Heart left ventricle (tissue), 16 donors: ENCODE results near the gene PCSK5. TPM values are rescaled to one million over a fixed set of nuclear protein-coding genes. Genes with fewer than 3 reads are reported as not detected.

Experiments used
- ATAC-seq, 4 donors: fragments of 200-7000 bp; cut with Tn5 transposase; one replicate each; pipeline ENCODE4 v1.9.1; 2020 to 2022; ENCODE audit warnings: moderate library complexity in 4 of 4, mild to moderate bottlenecking in 3 of 4, moderate number of reproducible peaks in 1 of 4
- DNase-seq, 5 donors: peaks; one replicate each; pipeline ENCODE4 v3.0.0-alpha.2; 2020
- H3K27ac ChIP-seq, 12 donors: fragments of 200-600 bp; sonication (generic) in 4 of 12; one replicate each; pipeline versions ENCODE4 v1.5.0 to v1.8.0; 2016 to 2022; ENCODE audit warnings: mild to moderate bottlenecking in 2 of 12
- H3K27me3 ChIP-seq, 9 donors: fragments of 200-600 bp; sonication (generic) in 2 of 9; one replicate each; pipeline versions ENCODE4 v1.5.1 to v1.8.0; 2016 to 2022; ENCODE audit warnings: mild to moderate bottlenecking in 3 of 9
- H3K36me3 ChIP-seq, 9 donors: fragments of 200-600 bp; sonication (generic) in 2 of 9; one replicate each; pipeline versions ENCODE4 v1.5.0 to v1.8.0; 2018 to 2022; ENCODE audit warnings: mild to moderate bottlenecking in 2 of 9
- H3K4me1 ChIP-seq, 12 donors: fragments of 200-600 bp; sonication (generic) in 4 of 12; one replicate each; pipeline versions ENCODE4 v1.5.0 to v1.8.0; 2016 to 2022; ENCODE audit warnings: mild to moderate bottlenecking in 3 of 12
- H3K4me3 ChIP-seq, 12 donors: fragments of 200-600 bp; sonication (generic) in 4 of 12; one replicate each; pipeline versions ENCODE4 v1.5.0 to v1.8.0; 2017 to 2022; ENCODE audit warnings: mild to moderate bottlenecking in 9 of 12, moderate library complexity in 4 of 12
- H3K9me3 ChIP-seq, 12 donors: fragments of 200-600 bp; sonication (generic) in 4 of 12; one replicate each; pipeline versions ENCODE4 v1.5.0 to v1.8.0; 2016 to 2022; ENCODE audit warnings: mild to moderate bottlenecking in 1 of 12
- POLR2A ChIP-seq, 2 donors: fragments of 450-650 bp; IDR thresholded peaks; one replicate each; pipeline ENCODE4 v1.6.1; 2017; ENCODE audit warnings: antibody characterized with exemption in 2 of 2, mild to moderate bottlenecking in 2 of 2, moderate library complexity in 2 of 2
- WGBS, 4 donors: extraction: QIAGEN DNeasy Blood & Tissue Kit in 2 of 4; methylation state at CpG; one replicate each; pipeline versions ENCODE4 v1.1.5 to v1.1.7; 2013 to 2018; 5-methylcytosine and 5-hydroxymethylcytosine counted together
- intact Hi-C, 10 donors: fragments of 100-400 bp; cut with DNase I; formaldehyde crosslinking; loops; one replicate each; pipeline versions ENCODE4 v1.11.1 to v1.14.2; 2022
- polyA plus RNA-seq, 2 donors: library from polyadenylated mRNA; stranded (reverse); fragments of 200-250 nt; gene quantifications; one replicate each; pipeline ENCODE4 v1.2.3, GENCODE V29; 2013
- total RNA-seq, 9 donors: library from RNA; depleted of rRNA in 2 of 9; stranded (reverse); fragments of >200 nt in 2 of 9; fragmentation: NEBNext Ultra II Directional in 3 of 9; extraction: Animal tissue kit (Norgen Biotek cat#: 25700) in 3 of 9; gene quantifications; one replicate each; pipeline versions ENCODE4 v1.1.0 to v1.2.4, GENCODE V29; 2016 to 2023
- TF ChIP-seq, protein P1 (sequence below), 12 donors: fragments of 200-600 bp; sonication (generic) in 4 of 12; IDR thresholded peaks; one replicate each; pipeline versions ENCODE4 v1.5.0 to v1.8.0; 2018 to 2022; ENCODE audit warnings: antibody characterized with exemption in 12 of 12, mild to moderate bottlenecking in 5 of 12
- donor health status: ischemic (EF 13 %, LVEDD 7.1; RV severe dilation, severe dysfunction).
- donor health status: healthy with polysubstance abuse.
- donor health status: DM: no; HTN: yes; CAD: no.
- donor health status: DM: no; HTN: no; CAD: no.
- donor health status: ischemic (EF 25% LVEDD 6.9; RV normal size, moderate dysfunction).
- donor health status: ischemic (EF 25% LVEDD 5.7; RV mildly dilated, moderate dysfunction).
- donor health status: healthy.
- donor health status: DM: yes; HTN: yes; CAD: no.
- donor health status: ischemic (EF 35%, LVEDD 5.7; RV mildly dilated, moderate dysfunction).
- donor health status: nonischemic (EF 11% LVEDD 7.7; RV severe dilation, severe dysfunction).
- donor health status: DM: yes; HTN: yes; CAD: no.
- donor health status: PGD.
- donor health status: ischemic (EF 29% LVEDD 5.4; RV normal size, mild dysfunction).
- donor health status: nonischemic (EF 23%, LVEDD 6.1; RV moderate dilation, normal function).

The PCSK5 gene
- total and polyA plus RNA-seq, 11 donors = 1.3 to 13.6 (median 5.9) TPM

DNA sequence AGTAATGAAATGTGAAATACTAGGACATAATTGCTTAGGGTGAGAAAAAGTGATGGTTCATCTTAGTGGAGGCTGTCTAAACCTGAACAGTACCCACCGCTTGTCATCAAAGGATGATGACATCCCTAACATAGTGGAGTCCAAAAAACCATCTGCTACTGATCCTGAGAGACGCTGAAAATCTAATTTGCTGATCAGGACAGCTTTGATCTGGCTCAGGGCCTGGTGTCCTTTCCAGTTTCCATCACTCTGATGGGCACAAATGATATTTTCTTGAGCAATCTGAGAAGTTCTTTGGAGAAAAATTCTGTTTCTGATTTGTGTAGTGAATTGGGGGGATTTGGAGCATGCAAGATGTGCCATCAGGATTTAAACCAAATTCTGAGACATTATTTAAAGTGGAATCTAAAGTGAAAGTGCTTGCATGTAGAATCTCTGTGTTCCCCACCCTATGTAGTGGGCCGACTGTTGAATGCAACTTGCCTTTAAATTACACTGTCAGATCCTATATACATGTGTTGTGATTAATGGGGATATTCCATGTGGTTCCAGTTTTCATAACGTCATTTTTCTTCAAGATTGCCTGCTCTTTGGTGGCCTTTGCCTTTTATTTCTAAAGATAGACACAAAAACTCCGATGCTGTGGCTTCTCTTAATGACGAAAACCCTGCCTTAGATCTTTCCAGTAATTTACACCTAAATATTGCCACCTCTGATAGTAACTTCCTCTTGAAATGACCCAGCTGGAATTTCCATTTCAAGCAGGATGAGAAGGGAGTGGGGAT, 213.2 kb downstream of the PCSK5 start:
- no peak overlapping the region for H3K4me3 ChIP-seq
- no peak for TF ChIP-seq POLR2A (IDR thresholded peaks at IDR 0.05)
- TF ChIP-seq, protein P1, sequence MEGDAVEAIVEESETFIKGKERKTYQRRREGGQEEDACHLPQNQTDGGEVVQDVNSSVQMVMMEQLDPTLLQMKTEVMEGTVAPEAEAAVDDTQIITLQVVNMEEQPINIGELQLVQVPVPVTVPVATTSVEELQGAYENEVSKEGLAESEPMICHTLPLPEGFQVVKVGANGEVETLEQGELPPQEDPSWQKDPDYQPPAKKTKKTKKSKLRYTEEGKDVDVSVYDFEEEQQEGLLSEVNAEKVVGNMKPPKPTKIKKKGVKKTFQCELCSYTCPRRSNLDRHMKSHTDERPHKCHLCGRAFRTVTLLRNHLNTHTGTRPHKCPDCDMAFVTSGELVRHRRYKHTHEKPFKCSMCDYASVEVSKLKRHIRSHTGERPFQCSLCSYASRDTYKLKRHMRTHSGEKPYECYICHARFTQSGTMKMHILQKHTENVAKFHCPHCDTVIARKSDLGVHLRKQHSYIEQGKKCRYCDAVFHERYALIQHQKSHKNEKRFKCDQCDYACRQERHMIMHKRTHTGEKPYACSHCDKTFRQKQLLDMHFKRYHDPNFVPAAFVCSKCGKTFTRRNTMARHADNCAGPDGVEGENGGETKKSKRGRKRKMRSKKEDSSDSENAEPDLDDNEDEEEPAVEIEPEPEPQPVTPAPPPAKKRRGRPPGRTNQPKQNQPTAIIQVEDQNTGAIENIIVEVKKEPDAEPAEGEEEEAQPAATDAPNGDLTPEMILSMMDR (IDR thresholded peaks at IDR 0.05) = no peak
- no peaks in the 10 kb centered on the region for H3K27me3 ChIP-seq
- H3K9me3 ChIP-seq = no peaks in the 10 kb centered on the region
- DNase-seq (no peak), ATAC-seq (no peak)
- H3K27ac ChIP-seq = no peak overlapping the region
- H3K4me1 ChIP-seq = peaks cover 0 to 27% (median 4%) of the 10 kb centered on the region in 12 donors
- 60 to 73% (median 69%) methylated on average over 6 of the region's 6 CpGs for WGBS, 4 donors
- intact Hi-C loops = no loop called here
- peaks cover 0 to 24% (median 0%) of the 10 kb centered on the region in 9 donors for H3K36me3 ChIP-seq

DNA sequence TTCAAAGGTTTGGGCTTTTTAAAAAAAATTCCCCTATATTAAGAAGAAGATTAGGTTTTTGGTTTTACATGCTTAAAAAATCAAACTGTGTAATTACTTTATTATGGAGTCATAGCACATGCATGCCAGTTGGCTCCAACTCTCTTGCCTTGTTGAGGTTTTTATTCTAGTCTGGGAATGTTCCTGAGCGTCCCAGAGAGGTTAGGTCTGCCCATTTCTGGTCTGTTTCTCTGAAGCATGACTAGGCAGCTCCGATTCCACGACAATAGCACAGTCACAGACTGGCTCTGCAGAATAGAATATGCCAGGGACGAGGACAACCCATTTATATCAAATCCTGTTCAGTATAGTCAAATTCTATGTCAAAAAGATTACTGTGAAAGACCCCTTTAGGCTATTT, 217.0 kb downstream of the PCSK5 start:
- peaks cover 0 to 15% (median 0%) of the 10 kb centered on the region in 9 donors for H3K36me3 ChIP-seq
- H3K4me3 ChIP-seq = no peak overlapping the region
- no peak overlapping the region for H3K27ac ChIP-seq
- H3K9me3 ChIP-seq = no peaks in the 10 kb centered on the region
- no peaks in the 10 kb centered on the region for H3K27me3 ChIP-seq
- intact Hi-C loops = no loop called here
- WGBS, 4 donors = 72 to 90% (median 86%) methylated on average over 4 of the region's 4 CpGs
- peak; percentile 37 to 88 (median 64) for ATAC-seq
- DNase-seq = peak in 2 of 5 donors; percentile 23 to 48
- TF ChIP-seq, protein P1 (IDR thresholded peaks at IDR 0.05) = no peak
- peaks cover 0 to 8% (median 0%) of the 10 kb centered on the region in 12 donors for H3K4me1 ChIP-seq

DNA sequence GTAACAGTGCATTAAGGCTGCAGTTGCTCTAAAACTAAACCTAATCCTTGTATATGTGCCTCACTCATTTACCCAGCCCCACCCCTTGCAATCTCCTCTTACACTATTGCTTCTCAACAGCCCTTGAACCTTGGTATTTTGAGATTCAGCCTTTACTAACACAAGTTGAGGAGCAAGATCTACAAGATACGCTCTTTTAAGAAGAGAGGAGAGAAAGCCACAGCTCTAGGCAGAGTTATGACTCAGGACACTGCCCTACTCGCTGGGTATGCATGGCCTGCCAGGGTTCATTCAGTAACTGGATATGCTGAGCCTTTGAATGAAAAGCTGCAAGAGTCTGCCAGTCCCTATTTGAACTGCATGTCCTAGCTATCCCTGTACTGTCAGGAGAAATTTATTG, 219.5 kb downstream of the PCSK5 start:
- intact Hi-C loops = no loop called here
- Histone ChIP-seq H3K27me3 (no peaks in the 10 kb centered on the region), H3K4me3 (no peak overlapping the region), H3K9me3 (no peaks in the 10 kb centered on the region), H3K4me1 (peaks cover 0 to 8% (median 0%) of the 10 kb centered on the region in 12 donors), H3K36me3 (peaks cover 0 to 15% (median 0%) of the 10 kb centered on the region in 9 donors), H3K27ac (no peak overlapping the region)
- no peak for DNase-seq
- ATAC-seq = no peak
- 96 to 100% (median 97%) methylated on average over 2 of the region's 2 CpGs for WGBS, 4 donors
- no peak for TF ChIP-seq POLR2A (IDR thresholded peaks at IDR 0.05)
- TF ChIP-seq, protein P1 (IDR thresholded peaks at IDR 0.05) = no peak

DNA sequence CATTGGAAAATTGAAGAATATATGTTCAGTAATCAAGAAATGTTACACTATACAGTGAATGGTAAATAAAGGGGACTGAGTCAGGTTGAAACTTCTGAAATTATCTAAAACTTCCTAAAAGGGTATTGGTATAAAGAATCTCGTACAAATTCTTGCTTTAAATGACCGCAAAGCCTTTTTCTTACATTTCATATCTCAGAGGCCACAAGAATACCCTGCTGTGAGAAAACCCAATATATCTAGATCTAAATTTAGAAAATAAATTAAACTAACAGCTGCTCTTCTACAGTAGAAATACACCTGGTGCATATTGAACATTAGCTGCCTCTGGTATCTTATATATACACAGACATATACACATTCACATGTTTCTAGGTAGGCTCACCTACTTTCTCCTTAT, 221.7 kb downstream of the PCSK5 start:
- Histone ChIP-seq H3K9me3 (no peaks in the 10 kb centered on the region), H3K27ac (no peak overlapping the region), H3K27me3 (no peaks in the 10 kb centered on the region), H3K4me3 (no peak overlapping the region), H3K4me1 (peaks cover 0 to 13% (median 0%) of the 10 kb centered on the region in 12 donors), H3K36me3 (peaks cover 0 to 13% (median 0%) of the 10 kb centered on the region in 9 donors)
- TF ChIP-seq, protein P1 (IDR thresholded peaks at IDR 0.05) = no peak
- no peak for TF ChIP-seq POLR2A (IDR thresholded peaks at IDR 0.05)
- intact Hi-C loops = no loop called here
- no peak for DNase-seq
- ATAC-seq = no peak
- 49 to 81% (median 76%) methylated on average over 2 of the region's 2 CpGs for WGBS, 4 donors
